GM15510 (cell line): ENCODE results near the gene PGLYRP4.

ENCODE experiments used
- POLR2A ChIP-seq: IDR thresholded peaks from 3 replicates; pipeline ENCODE4 v1.6.1; 2011; ENCODE audit warnings: borderline replicate concordance; ENCODE audit not compliant: insufficient read length; ENCODE audit errors: extremely low read depth

PGLYRP4 gene

GRCh38 chr1:153364766-153365666 lies 16.4 kb upstream of the PGLYRP4 start:
- no peak for TF ChIP-seq POLR2A

- no peak for TF ChIP-seq POLR2A
Measured at GRCh38 chr1:153364156-153364555, 15.5 kb upstream of the PGLYRP4 start.

DNA sequence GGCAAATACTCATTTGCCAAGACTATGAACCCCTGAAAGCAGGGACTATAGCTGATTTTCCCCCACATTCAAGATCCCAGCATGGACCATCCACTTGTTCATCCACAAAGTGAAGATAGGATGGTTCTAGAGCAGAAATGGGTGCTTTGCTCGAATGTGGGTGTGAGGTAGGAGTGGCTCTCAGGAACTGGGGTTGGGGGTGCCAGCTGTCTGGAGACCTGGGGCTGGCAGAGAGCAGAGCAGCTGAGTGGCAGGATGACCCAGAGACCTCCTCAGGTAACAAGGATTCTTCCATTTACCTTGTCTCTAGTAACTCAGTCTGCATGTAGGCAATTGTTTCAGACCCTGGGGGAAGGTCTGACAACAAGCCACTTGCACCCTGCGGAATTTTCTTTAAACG lies 15.0 kb upstream of the PGLYRP4 start:
- no peak for TF ChIP-seq POLR2A

- TF ChIP-seq POLR2A: no peak
Measured at GRCh38 chr1:153362187-153362775, 13.6 kb upstream of the PGLYRP4 start.

DNA sequence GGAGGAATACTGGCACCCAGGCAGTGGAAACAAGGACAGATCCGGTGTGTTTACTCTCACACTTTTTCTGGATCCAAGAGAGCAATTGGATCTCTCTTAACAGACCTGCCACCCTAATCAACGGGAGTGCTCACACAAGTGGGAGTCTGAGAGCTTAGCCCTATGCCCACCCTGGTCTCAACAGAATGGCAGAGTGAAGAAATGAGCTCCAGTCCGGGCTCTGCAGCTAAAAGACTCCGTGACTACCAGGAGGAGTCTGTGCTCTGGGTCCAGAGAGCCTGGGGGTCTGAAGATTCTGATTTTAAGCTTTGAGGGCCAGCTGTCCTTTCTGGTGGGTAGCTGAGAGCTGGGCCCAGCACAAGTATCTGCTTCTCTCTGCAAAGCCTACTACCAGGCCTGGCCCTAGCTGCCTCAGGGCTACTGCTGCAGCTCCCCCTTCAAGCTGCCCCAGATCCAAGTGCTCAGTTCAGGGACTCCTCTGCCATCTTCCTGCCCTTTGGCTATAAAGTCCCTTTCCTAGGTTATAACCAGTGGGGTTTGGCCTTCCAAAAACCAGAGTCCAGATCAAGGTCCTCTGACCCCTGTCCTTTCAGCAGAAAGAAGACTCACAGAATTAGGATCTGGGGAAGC lies 13.0 kb upstream of the PGLYRP4 start:
- no peak for TF ChIP-seq POLR2A

- no peak for TF ChIP-seq POLR2A
Measured at GRCh38 chr1:153360592-153361479, 12.2 kb upstream of the PGLYRP4 start.

DNA sequence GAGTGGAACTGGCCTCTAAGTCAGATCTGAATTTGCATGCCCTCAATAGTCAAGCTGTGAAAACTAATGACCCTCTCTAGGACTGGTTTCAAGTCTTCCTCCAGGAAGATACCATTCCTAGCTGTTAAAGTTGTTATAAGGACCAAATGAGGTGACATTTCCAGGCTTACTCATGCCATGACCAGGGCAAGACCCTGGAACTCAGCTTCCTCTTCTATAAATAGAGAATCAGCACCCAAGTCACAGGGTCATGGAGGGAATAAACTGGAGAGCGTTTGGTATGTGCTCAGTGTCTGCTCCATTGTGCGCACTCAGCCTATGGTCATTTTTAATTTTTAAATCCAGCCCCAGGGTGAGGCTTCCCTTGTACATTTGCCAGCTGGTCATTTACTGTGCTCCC lies 11.5 kb upstream of the PGLYRP4 start:
- TF ChIP-seq POLR2A: no peak

DNA sequence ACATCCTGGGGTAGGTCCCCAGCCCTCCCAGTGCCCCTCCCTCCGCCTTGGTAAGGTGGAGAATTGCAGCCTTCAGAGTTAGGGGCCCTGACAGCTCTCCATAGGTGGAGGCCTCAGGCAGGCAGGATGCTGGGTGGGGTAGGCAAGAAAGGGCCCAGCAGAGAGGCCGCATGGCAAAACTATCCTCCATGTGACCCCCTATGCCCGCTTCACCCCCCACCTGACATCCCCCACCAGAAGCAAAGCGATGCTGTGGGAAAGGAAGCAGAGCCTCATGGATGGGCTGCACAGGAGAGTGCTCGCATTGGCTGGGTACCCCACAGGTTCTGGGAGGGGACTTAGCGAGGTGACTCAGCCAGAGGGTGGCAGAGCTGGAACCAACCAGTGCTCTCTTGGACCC lies 10.6 kb upstream of the PGLYRP4 start:
- no peak for TF ChIP-seq POLR2A

GRCh38 chr1:153358691-153358975 lies 10.0 kb upstream of the PGLYRP4 start:
- TF ChIP-seq POLR2A: no peak

DNA sequence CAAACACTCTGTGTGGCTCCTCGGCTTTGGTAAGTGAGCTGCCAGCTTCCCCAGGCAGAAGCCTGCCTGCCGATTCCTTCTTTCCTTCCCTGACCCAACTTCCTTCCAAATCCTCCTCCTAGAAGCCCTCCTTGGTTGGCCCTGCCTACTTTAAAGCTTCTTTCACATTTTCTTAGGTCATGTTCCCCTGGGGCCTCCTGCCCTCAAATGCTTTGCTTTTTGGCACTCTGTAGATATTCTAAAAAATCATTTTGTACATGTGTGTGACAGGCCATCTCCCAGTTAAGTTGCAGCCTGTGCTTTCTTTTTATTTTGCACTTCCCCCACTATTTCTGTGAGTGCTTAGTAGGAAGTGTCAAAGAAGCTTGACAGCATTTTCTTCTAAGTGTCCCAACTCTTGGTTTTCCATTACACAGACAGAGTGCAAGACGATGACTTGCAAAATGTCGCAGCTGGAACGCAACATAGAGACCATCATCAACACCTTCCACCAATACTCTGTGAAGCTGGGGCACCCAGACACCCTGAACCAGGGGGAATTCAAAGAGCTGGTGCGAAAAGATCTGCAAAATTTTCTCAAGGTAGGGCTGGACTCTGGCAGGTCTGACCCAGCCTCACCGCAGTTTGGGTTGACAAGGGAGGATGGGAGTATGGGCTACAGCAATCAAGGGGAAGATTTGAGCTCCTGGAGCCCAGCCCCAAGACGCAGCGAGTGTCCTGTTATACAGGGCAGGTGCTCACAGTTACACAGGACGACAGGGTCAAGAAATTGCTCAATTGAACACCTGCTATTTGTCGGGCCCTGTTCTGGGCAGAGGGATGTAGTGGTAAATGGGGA lies 9.4 kb upstream of the PGLYRP4 start, which contains the start of gene S100A9:
Gene S100A9 (plus strand): TSS at position 2 of the 838 bp plus-strand sequence. CDS start 430 bp downstream, at position 432.
- no peak for TF ChIP-seq POLR2A

GRCh38 chr1:153357076-153357852 lies 8.6 kb upstream of the PGLYRP4 start:
- TF ChIP-seq POLR2A: no peak

- no peak for TF ChIP-seq POLR2A
Measured at GRCh38 chr1:153356392-153357075, 7.9 kb upstream of the PGLYRP4 start.
